GM21515 (cell line): Measurements from ENCODE around the gene RTBDN.

Source experiments
- ATAC-seq: cut with Tn5 transposase; IDR thresholded peaks from one replicate; pipeline ENCODE4 v1.9.1; 2021; ENCODE audit not compliant: unreplicated experiment

RTBDN gene

GRCh38 chr19:12793290-12794195 is 40.8 kb downstream of the RTBDN start:
- no peak for ATAC-seq

DNA sequence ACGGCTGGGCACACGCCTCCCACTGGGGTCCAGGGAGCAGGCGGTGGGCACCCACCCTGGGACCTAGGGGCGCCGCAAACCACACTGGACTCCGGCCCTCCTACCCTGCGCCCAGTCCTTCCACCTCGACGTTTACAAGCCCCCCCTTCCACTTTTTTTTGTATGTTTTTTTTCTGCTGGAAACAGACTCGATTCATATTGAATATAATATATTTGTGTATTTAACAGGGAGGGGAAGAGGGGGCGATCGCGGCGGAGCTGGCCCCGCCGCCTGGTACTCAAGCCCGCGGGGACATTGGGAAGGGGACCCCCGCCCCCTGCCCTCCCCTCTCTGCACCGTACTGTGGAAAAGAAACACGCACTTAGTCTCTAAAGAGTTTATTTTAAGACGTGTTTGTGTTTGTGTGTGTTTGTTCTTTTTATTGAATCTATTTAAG is 41.5 kb downstream of the RTBDN start:
- ATAC-seq = no peak

GRCh38 chr19:12792051-12792852 is 42.1 kb downstream of the RTBDN start:
- no peak for ATAC-seq

- peak; percentile 34 for ATAC-seq
Measured at GRCh38 chr19:12791345-12792050, 42.9 kb downstream of the RTBDN start, which contains the start of gene JUNB. JUNB (plus strand) TSS chr19:12791486; CDS start chr19:12791772, 286 bp downstream.

GRCh38 chr19:12790628-12791344 is 43.6 kb downstream of the RTBDN start:
- ATAC-seq = no peak

GRCh38 chr19:12789904-12790619 is 44.3 kb downstream of the RTBDN start:
- ATAC-seq = peak; percentile 41

DNA sequence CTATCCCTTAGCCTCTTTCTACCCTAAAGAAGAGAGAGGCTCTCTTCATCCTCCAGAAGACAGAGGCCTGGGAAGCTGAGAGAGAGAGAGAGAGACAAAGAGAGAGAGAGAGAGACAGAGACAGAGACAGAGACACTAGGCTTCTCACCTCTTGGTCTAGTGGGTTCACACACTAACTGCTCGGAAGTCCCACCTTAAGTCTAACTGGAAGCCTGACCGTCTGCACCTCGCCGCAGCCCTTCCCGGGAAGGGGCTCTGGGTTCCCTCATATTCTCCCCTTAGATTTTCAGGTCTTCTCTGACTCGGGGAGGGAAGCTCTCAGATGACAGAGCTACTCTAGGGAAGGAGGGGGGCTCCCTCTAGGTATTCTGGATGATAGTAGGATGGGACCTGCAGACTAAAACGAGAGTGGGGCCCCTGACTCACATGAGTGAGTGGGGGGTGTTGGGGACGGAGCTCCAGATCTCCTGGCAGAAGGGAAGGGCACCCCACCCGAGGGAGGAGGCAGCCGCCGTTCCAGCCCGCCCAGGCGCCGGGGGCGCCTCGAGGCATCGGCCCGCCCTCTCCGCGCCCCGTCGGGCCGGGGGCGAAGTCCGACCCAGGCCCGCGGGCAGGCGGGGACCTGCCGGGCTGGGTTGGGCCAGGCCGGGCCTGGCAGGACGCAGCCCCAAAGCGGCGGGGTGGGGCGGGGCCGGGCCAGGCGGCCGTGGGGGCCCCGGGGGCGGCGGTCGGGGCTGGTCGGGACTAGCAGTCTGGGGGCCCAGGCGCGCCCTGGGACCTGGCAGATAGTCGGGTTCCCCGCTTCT is 45.1 kb downstream of the RTBDN start:
- ATAC-seq = no peak

GRCh38 chr19:12788682-12789097 is 45.7 kb downstream of the RTBDN start:
- no peak for ATAC-seq

GRCh38 chr19:12788042-12788681 is 46.2 kb downstream of the RTBDN start:
- ATAC-seq = no peak

DNA sequence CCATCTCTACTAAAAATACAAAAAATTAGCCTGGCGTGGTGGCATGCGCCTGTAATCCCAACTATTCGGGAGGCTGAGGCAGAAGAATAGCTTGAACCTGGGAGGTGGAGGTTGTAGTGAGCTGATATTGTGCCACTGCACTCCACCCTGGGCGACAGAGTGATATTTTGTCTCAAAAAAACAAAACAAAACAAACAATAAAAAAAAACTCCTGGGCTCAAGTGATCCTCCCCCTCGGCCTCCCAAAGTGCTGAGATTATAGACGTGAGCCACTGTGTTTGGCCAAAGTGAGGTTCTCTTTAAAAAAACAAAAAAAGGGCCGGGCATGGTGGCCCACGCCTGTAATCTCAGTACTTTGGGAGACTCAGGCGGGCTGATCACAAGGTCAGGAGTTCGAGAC is 46.9 kb downstream of the RTBDN start:
- no peak for ATAC-seq

GRCh38 chr19:12786952-12787351 is 47.4 kb downstream of the RTBDN start:
- no peak for ATAC-seq

- no peak for ATAC-seq
Measured at GRCh38 chr19:12786141-12786870, 48.1 kb downstream of the RTBDN start.

- ATAC-seq = no peak
Measured at GRCh38 chr19:12785431-12786031, 48.8 kb downstream of the RTBDN start.

DNA sequence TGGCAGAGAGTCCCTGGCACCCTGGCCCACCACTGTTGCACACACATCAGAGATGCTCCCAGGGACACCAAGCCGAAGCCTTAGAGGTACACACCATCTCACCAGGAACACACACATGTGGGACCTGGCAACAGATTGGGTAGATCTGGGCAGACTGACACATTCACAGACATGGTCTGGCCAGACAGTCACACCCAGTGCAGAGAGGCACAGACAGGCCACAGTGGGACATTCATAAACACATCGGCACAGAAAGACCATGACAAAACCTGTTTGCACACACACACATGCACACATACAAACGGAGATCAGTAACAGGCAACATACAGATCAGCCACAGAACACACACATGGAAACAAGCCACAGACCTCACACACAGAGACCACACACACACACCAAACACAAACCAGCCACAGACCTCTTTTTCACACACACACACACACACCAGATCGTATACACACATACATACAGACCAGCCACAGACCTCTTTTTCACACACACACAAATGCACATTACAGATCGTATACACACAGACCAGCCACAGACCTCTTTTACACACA is 49.4 kb downstream of the RTBDN start:
- no peak for ATAC-seq

DNA sequence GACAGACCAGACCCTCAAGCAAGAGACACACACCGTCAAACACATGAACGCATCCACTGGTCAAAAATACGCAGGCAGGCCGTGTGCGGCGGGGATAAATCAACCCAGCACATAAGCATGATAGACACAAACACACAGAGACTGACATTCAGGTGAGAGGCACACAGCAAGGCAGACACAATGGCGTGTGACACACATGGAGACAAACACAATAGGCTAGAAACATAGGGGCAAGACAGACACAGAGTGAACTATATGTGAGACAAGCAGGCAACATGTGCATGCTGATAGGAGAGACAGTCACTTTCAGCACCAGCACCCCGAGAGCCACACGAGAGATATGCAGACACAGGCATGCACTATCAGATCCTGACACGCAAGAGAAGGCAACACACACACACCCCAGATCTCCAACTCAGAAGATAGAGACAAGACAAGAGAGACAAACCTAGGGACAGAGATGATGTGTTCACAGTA is 49.9 kb downstream of the RTBDN start:
- ATAC-seq = no peak

DNA sequence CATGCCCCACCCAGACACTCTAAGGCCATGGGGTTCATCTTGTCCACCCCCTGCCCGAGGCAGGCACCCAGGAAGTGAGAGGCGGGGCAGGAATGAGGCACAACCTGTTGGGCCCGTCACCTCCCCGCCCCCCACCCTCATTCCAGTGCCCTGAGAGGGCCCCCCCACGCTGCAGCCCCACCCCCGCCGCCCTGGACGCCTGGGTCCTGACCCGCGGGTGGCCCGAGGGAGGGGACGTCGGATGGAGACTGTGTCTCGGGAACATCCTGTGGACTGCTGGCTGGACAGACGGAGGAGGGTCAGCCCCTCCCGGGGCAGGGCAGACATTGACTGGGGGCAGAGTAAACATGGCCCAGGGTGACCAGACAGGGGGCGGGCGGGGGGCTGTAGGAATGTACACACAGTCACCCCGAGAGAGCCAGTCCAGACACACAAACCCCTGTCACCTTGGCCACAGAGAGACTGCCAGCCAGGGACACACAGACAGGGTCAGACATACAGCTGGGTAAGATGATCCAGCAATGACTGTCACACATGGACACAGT is 50.5 kb downstream of the RTBDN start:
- ATAC-seq = no peak
